Neural progenitor cell (in vitro differentiated cells): ENCODE results near the gene ELAVL4. TPM values are rescaled to one million over a fixed set of nuclear protein-coding genes. Genes with fewer than 3 reads are reported as not detected.

Experiments used
- DNase-seq: peaks from one replicate; pipeline ENCODE4 v3.0.0-alpha.2; 2016; ENCODE audit warnings: low spot score
- H2AFZ ChIP-seq: fragments of 200-600 bp; sonication (generic); replicated peaks from 2 replicates; pipeline ENCODE4 v1.6.1; 2016; ENCODE audit warnings: antibody characterized with exemption
- H3F3A ChIP-seq: fragments of 200-600 bp; sonication (generic); 2 replicates; pipeline ENCODE4 v1.6.1; 2016; ENCODE audit warnings: antibody characterized with exemption, low read depth
- H3K27ac ChIP-seq: fragments of 200-600 bp; sonication (generic); 2 replicates; pipeline ENCODE4 v1.5.1; 2016; ENCODE audit warnings: mild to moderate bottlenecking
- H3K27me3 ChIP-seq: fragments of 200-600 bp; sonication (generic); 2 replicates; pipeline ENCODE4 v1.6.1; 2016; ENCODE audit warnings: mild to moderate bottlenecking, moderate library complexity
- H3K36me3 ChIP-seq: fragments of 200-600 bp; sonication (generic); 2 replicates; pipeline ENCODE4 v1.5.1; 2016
- H3K4me1 ChIP-seq: fragments of 200-600 bp; sonication (generic); 2 replicates; pipeline ENCODE4 v1.6.1; 2016; ENCODE audit warnings: mixed run types
- H3K4me2 ChIP-seq: fragments of 200-600 bp; sonication (generic); 2 replicates; pipeline ENCODE4 v1.6.1; 2016
- H3K4me3 ChIP-seq: fragments of 200-600 bp; sonication (generic); 2 replicates; pipeline ENCODE4 v1.5.1; 2016
- H3K79me2 ChIP-seq: fragments of 200-600 bp; sonication (generic); 2 replicates; pipeline ENCODE4 v1.6.1; 2016; ENCODE audit warnings: low read depth
- H3K9ac ChIP-seq: fragments of 200-600 bp; sonication (generic); 2 replicates; pipeline ENCODE4 v1.6.1; 2016
- H3K9me3 ChIP-seq: fragments of 200-600 bp; sonication (generic); 2 replicates; pipeline ENCODE4 v1.5.1; 2016; ENCODE audit warnings: low read depth
- H4K20me1 ChIP-seq: fragments of 200-600 bp; sonication (generic); 2 replicates; pipeline ENCODE4 v1.6.1; 2016; ENCODE audit warnings: low read depth
- H3K27ac Mint-ChIP-seq: 3 replicates; pipeline ENCODE4 v1.8.0; 2021; ENCODE audit warnings: mixed read lengths
- H3K27me3 Mint-ChIP-seq: 2 replicates; pipeline ENCODE4 v1.8.0; 2022; ENCODE audit warnings: low read depth, mild to moderate bottlenecking, inconsistent platforms, moderate library complexity, mixed read lengths; ENCODE audit not compliant: insufficient read depth
- H3K36me3 Mint-ChIP-seq: 3 replicates; pipeline ENCODE4 v1.8.0; 2021; ENCODE audit warnings: mixed read lengths
- H3K4me1 Mint-ChIP-seq: 3 replicates; pipeline ENCODE4 v1.8.0; 2021; ENCODE audit warnings: mixed read lengths
- H3K4me3 Mint-ChIP-seq: 3 replicates; pipeline ENCODE4 v1.8.0; 2021; ENCODE audit warnings: mild to moderate bottlenecking, moderate library complexity, mixed read lengths
- H3K9me3 Mint-ChIP-seq: 3 replicates; pipeline ENCODE4 v1.8.0; 2020; ENCODE audit warnings: mixed read lengths
- EZH2 ChIP-seq: fragments of 200-600 bp; sonication (generic); IDR thresholded peaks from 2 replicates; pipeline ENCODE4 v1.6.1; 2017; ENCODE audit warnings: antibody characterized with exemption, mild to moderate bottlenecking, moderate library complexity
- EZH2phosphoT487 ChIP-seq: fragments of 200-600 bp; sonication (generic); IDR thresholded peaks from 2 replicates; pipeline ENCODE4 v1.6.1; 2017; ENCODE audit warnings: antibody characterized with exemption
- total RNA-seq: library from RNA; depleted of rRNA; stranded (reverse); fragments of >200 nt; gene quantifications from 2 replicates; pipeline ENCODE4 v1.2.3, GENCODE V29; 2015; ENCODE audit warnings: low replicate concordance
- TF ChIP-seq, protein P1 (sequence below): fragments of 200-600 bp; sonication (generic); IDR thresholded peaks from 2 replicates; pipeline ENCODE4 v1.5.1; 2017; ENCODE audit warnings: antibody characterized with exemption, mild to moderate bottlenecking

The ELAVL4 gene
- total RNA-seq, 1 donor from 2014 or later: not detected

DNA sequence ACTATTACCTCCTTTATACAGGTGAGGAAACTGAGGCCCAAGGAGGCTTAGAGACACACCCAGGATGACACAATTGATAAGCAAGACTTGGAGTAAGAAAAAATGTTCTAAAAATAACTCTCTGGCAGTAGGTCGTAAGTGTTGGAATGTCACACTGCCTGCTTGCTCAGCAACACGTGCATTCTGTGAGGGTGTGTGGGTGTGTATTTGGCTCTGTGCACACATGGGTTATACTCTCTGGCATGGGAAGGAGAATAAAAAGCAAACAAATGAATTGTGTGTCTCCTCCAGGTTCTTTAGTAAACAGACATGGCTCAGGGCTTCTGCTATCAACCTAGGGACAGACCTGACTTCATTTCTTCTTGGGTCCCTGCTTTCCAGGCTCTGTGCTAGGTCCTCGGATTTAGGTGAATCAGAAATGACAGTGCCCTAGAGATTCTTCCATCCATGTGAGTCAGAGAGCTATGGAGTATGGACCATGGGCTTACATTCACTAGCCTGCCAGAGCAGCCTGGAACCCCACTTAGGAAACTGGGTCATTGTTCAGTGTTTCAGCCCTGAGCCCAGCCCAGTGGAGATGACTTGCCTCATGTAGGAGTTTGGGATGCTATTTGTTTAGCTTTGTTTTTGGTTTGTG, 72.4 kb downstream of the ELAVL4 start:
- Histone ChIP-seq H3K4me3 (no peak overlapping the region), H2AFZ (no peak overlapping the region), H3K79me2 (no peaks in the 10 kb centered on the region), H3F3A (no peaks in the 10 kb centered on the region), H3K9me3 (peaks cover 10% of the 10 kb centered on the region), H3K27me3 (no peaks in the 10 kb centered on the region), H3K4me2 (no peak overlapping the region), H3K36me3 (no peaks in the 10 kb centered on the region), H4K20me1 (no peaks in the 10 kb centered on the region), H3K9ac (no peak overlapping the region), H3K4me1 (no peaks in the 10 kb centered on the region), H3K27ac (no peak overlapping the region)
- no peak for TF ChIP-seq EZH2
- TF ChIP-seq EZH2phosphoT487: no peak
- TF ChIP-seq, protein P1, sequence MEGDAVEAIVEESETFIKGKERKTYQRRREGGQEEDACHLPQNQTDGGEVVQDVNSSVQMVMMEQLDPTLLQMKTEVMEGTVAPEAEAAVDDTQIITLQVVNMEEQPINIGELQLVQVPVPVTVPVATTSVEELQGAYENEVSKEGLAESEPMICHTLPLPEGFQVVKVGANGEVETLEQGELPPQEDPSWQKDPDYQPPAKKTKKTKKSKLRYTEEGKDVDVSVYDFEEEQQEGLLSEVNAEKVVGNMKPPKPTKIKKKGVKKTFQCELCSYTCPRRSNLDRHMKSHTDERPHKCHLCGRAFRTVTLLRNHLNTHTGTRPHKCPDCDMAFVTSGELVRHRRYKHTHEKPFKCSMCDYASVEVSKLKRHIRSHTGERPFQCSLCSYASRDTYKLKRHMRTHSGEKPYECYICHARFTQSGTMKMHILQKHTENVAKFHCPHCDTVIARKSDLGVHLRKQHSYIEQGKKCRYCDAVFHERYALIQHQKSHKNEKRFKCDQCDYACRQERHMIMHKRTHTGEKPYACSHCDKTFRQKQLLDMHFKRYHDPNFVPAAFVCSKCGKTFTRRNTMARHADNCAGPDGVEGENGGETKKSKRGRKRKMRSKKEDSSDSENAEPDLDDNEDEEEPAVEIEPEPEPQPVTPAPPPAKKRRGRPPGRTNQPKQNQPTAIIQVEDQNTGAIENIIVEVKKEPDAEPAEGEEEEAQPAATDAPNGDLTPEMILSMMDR: no peak
- no peak for DNase-seq
- no peaks in the 10 kb centered on the region for H3K4me1 Mint-ChIP-seq
- H3K36me3 Mint-ChIP-seq: no peaks in the 10 kb centered on the region
- H3K27me3 Mint-ChIP-seq: peaks cover 9% of the 10 kb centered on the region
- H3K9me3 Mint-ChIP-seq: no peaks in the 10 kb centered on the region
- no peak overlapping the region for H3K4me3 Mint-ChIP-seq
- no peak overlapping the region for H3K27ac Mint-ChIP-seq

DNA sequence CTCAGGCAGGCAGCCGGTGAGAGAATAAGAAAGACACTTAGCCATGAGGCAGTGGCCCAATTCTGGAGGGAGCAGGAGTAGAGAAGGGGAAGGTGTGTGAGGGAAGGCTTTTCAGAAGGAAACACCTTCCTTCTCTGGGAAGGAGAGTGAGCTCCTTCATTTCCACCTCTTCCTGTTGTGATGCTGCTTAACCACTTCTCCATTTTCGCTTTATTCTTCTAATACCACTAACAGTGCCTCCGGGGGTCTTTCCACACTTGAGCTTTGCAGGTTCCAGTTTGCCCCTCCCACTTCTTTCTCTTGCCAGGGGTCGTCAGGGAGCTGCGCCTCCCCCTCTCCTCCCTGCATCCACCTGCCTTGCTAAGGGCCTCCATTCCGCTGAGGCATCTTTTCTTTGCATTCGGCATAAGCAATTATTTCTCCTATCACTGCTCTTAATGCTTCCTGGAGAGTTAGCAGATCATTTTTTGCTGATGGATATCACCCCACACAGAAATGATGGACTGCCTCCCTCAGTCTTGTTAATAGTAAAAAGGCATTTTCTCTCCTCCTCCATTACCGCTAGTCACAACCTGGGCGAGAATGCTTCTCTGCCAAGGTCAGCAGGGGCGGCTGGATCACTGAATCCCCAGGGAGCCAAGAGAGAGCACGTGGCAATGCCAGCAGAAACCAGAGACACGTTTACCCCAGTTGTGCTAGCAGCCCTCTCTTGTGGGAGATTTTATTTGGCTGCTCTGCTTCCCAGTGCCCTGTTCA, 74.8 kb downstream of the ELAVL4 start:
- no peaks in the 10 kb centered on the region for H3K9me3 ChIP-seq
- H3K79me2 ChIP-seq: no peaks in the 10 kb centered on the region
- H2AFZ ChIP-seq: no peak overlapping the region
- no peak overlapping the region for H3K27ac ChIP-seq
- no peaks in the 10 kb centered on the region for H4K20me1 ChIP-seq
- Mint-ChIP-seq H3K4me1 (no peaks in the 10 kb centered on the region), H3K4me3 (no peak overlapping the region), H3K36me3 (no peaks in the 10 kb centered on the region), H3K27ac (no peak overlapping the region), H3K9me3 (no peaks in the 10 kb centered on the region), H3K27me3 (peaks cover 6% of the 10 kb centered on the region)
- TF ChIP-seq EZH2 (no peak), EZH2phosphoT487 (no peak)
- TF ChIP-seq, protein P1: no peak
- H3K4me2 ChIP-seq: no peak overlapping the region
- no peaks in the 10 kb centered on the region for H3K27me3 ChIP-seq
- no peaks in the 10 kb centered on the region for H3K4me1 ChIP-seq
- DNase-seq: no peak
- no peaks in the 10 kb centered on the region for H3F3A ChIP-seq
- H3K36me3 ChIP-seq: no peaks in the 10 kb centered on the region
- H3K4me3 ChIP-seq: no peak overlapping the region
- H3K9ac ChIP-seq: no peak overlapping the region

DNA sequence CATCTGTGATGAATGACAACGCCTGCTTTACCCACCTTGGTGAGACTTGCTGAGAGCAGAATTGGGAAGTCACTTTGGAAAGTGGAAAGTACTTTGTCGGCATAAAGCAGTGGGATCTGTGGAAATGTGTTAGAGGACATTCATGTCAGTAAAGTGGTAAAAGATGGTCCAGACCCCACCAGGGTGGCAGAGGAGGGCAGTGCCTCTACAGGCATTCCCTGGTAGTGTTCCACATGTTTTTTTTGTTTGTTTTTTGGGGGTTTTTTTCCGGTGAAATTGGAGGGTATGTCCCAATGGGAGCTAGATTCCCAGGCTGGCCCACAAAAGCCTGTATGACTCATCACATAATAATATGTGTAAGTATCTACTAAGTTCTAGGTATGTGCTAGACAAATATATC, 80.6 kb downstream of the ELAVL4 start:
- DNase-seq: no peak
- no peaks in the 10 kb centered on the region for H3K9me3 Mint-ChIP-seq
- H2AFZ ChIP-seq: no peak overlapping the region
- no peaks in the 10 kb centered on the region for H3K4me1 ChIP-seq
- H3K4me3 Mint-ChIP-seq: no peak overlapping the region
- no peaks in the 10 kb centered on the region for H3F3A ChIP-seq
- H3K4me3 ChIP-seq: no peak overlapping the region
- H3K9me3 ChIP-seq: no peaks in the 10 kb centered on the region
- H3K27ac ChIP-seq: no peak overlapping the region
- no peak overlapping the region for H3K9ac ChIP-seq
- H4K20me1 ChIP-seq: no peaks in the 10 kb centered on the region
- no peaks in the 10 kb centered on the region for H3K36me3 ChIP-seq
- H3K36me3 Mint-ChIP-seq: no peaks in the 10 kb centered on the region
- H3K4me1 Mint-ChIP-seq: no peaks in the 10 kb centered on the region
- no peak overlapping the region for H3K27ac Mint-ChIP-seq
- H3K79me2 ChIP-seq: no peaks in the 10 kb centered on the region
- no peak overlapping the region for H3K4me2 ChIP-seq
- peaks cover 2% of the 10 kb centered on the region for H3K27me3 Mint-ChIP-seq
- H3K27me3 ChIP-seq: no peaks in the 10 kb centered on the region
- TF ChIP-seq, protein P1: no peak
